Neural crest cell (in vitro differentiated cells): Measurements from ENCODE around the gene SIVA1. TPM values are rescaled to one million over a fixed set of nuclear protein-coding genes. Genes with fewer than 3 reads are reported as not detected.

Experiments
- DNase-seq: peaks from one replicate; pipeline ENCODE4 v3.0.0; 2021; ENCODE audit warnings: low read depth, mixed read lengths, low spot score
- H3K27ac Mint-ChIP-seq: one replicate; pipeline ENCODE4 v1.8.0; 2021; ENCODE audit warnings: mild to moderate bottlenecking, mixed read lengths; ENCODE audit not compliant: unreplicated experiment
- H3K27me3 Mint-ChIP-seq: 2 replicates; pipeline ENCODE4 v1.8.0; 2021; ENCODE audit warnings: low read depth, mild to moderate bottlenecking, mixed read lengths
- H3K36me3 Mint-ChIP-seq: 2 replicates; pipeline ENCODE4 v1.8.0; 2021; ENCODE audit warnings: low read depth, mild to moderate bottlenecking, mixed read lengths
- H3K4me1 Mint-ChIP-seq: 2 replicates; pipeline ENCODE4 v1.8.0; 2021; ENCODE audit warnings: mixed read lengths
- H3K4me3 Mint-ChIP-seq: one replicate; pipeline ENCODE4 v1.8.0; 2021; ENCODE audit warnings: mild to moderate bottlenecking, mixed read lengths
- H3K9me3 Mint-ChIP-seq: 2 replicates; pipeline ENCODE4 v1.8.0; 2021; ENCODE audit warnings: mixed read lengths
- CTCF ChIP-seq: fragments of 200-600 bp; sonication (generic); conservative IDR thresholded peaks from 2 replicates; pipeline ENCODE4 v1.5.0; 2021; ENCODE audit warnings: antibody characterized with exemption, mild to moderate bottlenecking
- total RNA-seq: library from RNA; stranded (reverse); gene quantifications from 2 replicates; pipeline ENCODE4 v1.2.1, GENCODE V29; 2021

SIVA1 gene
- total RNA-seq, 1 donor from 2014 or later, result 121 TPM

- DNase-seq, result no peak
- H3K36me3 Mint-ChIP-seq, result peaks cover 7% of the 10 kb centered on the region
Observed at GRCh38 chr14:104757681-104758392, 4.9 kb downstream of the SIVA1 start.

DNA sequence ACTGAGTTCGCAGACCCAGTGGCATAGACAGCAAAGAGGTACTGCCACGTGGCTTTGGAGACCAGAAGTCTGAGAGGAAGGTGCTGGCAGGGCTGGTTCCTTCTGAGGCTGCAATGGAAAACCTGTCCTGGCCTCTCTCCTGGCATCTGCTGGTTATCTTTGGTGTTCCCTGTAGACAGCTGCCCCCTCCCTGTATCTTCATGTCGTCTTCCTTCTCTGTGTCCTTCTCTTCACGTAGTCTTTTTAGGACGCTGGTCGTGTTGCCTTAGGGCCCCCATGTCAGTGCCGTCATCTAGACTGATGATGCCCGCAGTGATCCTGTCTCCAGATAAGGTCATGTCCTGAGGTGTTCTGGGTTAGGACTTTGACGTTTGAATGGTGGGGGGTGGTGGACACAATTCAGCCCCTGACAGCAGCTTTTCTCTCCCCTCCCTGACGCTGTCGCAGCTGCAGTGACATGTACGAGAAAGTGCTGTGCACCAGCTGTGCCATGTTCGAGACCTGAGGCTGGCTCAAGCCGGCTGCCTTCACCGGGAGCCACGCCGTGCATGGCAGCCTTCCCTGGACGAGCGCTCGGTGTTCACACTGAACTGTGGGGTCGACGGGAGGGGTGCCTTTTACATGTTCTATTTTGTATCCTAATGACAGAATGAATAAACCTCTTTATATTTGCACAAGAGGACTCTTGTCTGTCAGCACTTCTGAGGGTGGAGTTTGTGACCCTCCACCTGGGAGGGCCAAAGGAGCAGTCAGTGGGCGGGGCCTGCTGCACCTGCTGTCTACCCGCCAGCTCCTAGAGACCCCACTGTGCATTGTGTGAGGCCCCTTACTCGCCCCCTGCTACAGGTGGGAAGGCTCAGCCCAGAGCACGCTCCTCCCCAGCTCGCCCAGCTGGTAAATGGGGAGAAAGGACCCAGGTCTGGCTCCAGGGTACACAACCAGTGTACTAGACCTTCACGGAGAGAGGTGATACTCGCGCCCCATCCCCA is 6.3 kb downstream of the SIVA1 start:
- Mint-ChIP-seq H3K36me3 (peaks cover 7% of the 10 kb centered on the region), H3K9me3 (no peaks in the 10 kb centered on the region), H3K27ac (no peak overlapping the region), H3K4me3 (peak overlapping the region; percentile 67), H3K27me3 (no peaks in the 10 kb centered on the region), H3K4me1 (peaks cover 11% of the 10 kb centered on the region)
- no peak for TF ChIP-seq CTCF
- DNase-seq, result no peak

More at GRCh38 chr14:104757681-104758392, 4.9 kb downstream of the SIVA1 start:
- H3K27me3 Mint-ChIP-seq, result no peaks in the 10 kb centered on the region
- H3K27ac Mint-ChIP-seq, result no peak overlapping the region
- H3K4me3 Mint-ChIP-seq, result peak overlapping the region; percentile 23
- TF ChIP-seq CTCF, result no peak
- no peaks in the 10 kb centered on the region for H3K9me3 Mint-ChIP-seq
- peaks cover 20% of the 10 kb centered on the region for H3K4me1 Mint-ChIP-seq

- no peak overlapping the region for H3K4me3 Mint-ChIP-seq
- H3K27ac Mint-ChIP-seq, result no peak overlapping the region
- DNase-seq, result no peak
- H3K9me3 Mint-ChIP-seq, result no peaks in the 10 kb centered on the region
- H3K27me3 Mint-ChIP-seq, result no peaks in the 10 kb centered on the region
- peaks cover 18% of the 10 kb centered on the region for H3K4me1 Mint-ChIP-seq
- TF ChIP-seq CTCF, result no peak
- peaks cover 18% of the 10 kb centered on the region for H3K36me3 Mint-ChIP-seq
Observed at GRCh38 chr14:104765517-104765916, 12.6 kb downstream of the SIVA1 start.

- no peaks in the 10 kb centered on the region for H3K9me3 Mint-ChIP-seq
- peak overlapping the region; percentile 65 for H3K4me3 Mint-ChIP-seq
- H3K4me1 Mint-ChIP-seq, result peaks cover 21% of the 10 kb centered on the region
Observed at GRCh38 chr14:104766256-104766862, 13.4 kb downstream of the SIVA1 start.

More at GRCh38 chr14:104766256-104766862, 13.4 kb downstream of the SIVA1 start:
- no peaks in the 10 kb centered on the region for H3K27me3 Mint-ChIP-seq
- H3K36me3 Mint-ChIP-seq, result peaks cover 23% of the 10 kb centered on the region
- no peak for DNase-seq
- no peak for TF ChIP-seq CTCF
- peak overlapping the region; percentile 73 for H3K27ac Mint-ChIP-seq
